Heart right ventricle (tissue), 16 donors: ENCODE data around the gene RAB3IL1. TPM values are rescaled to one million over a fixed set of nuclear protein-coding genes. Genes with fewer than 3 reads are reported as not detected.

Experiments
- ATAC-seq, 8 donors: fragments of 200-7000 bp; cut with Tn5 transposase; one replicate each; pipeline ENCODE4 v1.9.1; 2020; ENCODE audit warnings: mild to moderate bottlenecking in 8 of 8, moderate library complexity in 8 of 8, moderate number of reproducible peaks in 1 of 8
- DNase-seq, 2 donors: peaks; one replicate each; pipeline ENCODE4 v3.0.0-alpha.2; 2020
- H3K27ac ChIP-seq, 10 donors: fragments of 200-600 bp; sonication (generic) in 2 of 10; one replicate each; pipeline versions ENCODE4 v1.5.0 to v1.8.0; 2020 to 2022; ENCODE audit warnings: mild to moderate bottlenecking in 3 of 10
- H3K27me3 ChIP-seq, 7 donors: fragments of 200-600 bp; one replicate each; pipeline ENCODE4 v1.8.0; 2021 to 2022; ENCODE audit warnings: mild to moderate bottlenecking in 2 of 7
- H3K36me3 ChIP-seq, 9 donors: fragments of 200-600 bp; sonication (generic) in 1 of 9; one replicate each; pipeline versions ENCODE4 v1.5.0 to v1.8.0; 2020 to 2022; ENCODE audit warnings: mild to moderate bottlenecking in 2 of 9
- H3K4me1 ChIP-seq, 9 donors: fragments of 200-600 bp; sonication (generic) in 1 of 9; one replicate each; pipeline versions ENCODE4 v1.5.0 to v1.8.0; 2020 to 2022; ENCODE audit warnings: mild to moderate bottlenecking in 4 of 9
- H3K4me3 ChIP-seq, 10 donors: fragments of 200-600 bp; sonication (generic) in 2 of 10; one replicate each; pipeline versions ENCODE4 v1.5.0 to v1.8.0; 2020 to 2022; ENCODE audit warnings: mild to moderate bottlenecking in 7 of 10, moderate library complexity in 2 of 10
- H3K9me3 ChIP-seq, 11 donors: fragments of 200-600 bp in 10 of 11; sonication (generic) in 2 of 11; one replicate each; pipeline versions ENCODE4 v1.5.0 to v1.8.0; 2013 to 2022; ENCODE audit warnings: mild to moderate bottlenecking in 2 of 11, control low read depth in 1 of 11, moderate library complexity in 1 of 11
- WGBS, 2 donors: extraction: QIAGEN DNeasy Blood & Tissue Kit; methylation state at CpG; one replicate each; pipeline ENCODE4 v1.1.7; 2013; ENCODE audit warnings: inconsistent platforms in 1 of 2; 5-methylcytosine and 5-hydroxymethylcytosine counted together
- intact Hi-C, 10 donors: fragments of 100-400 bp; cut with DNase I; formaldehyde crosslinking; loops; one replicate each; pipeline versions ENCODE4 v1.11.1 to v1.14.2; 2022
- polyA plus RNA-seq, 2 donors: library from polyadenylated mRNA; stranded (reverse); fragments of 200-250 nt; gene quantifications; one replicate each; pipeline ENCODE4 v1.2.3, GENCODE V29; 2013
- total RNA-seq, 10 donors: library from RNA; stranded (reverse); fragmentation: NEBNext Ultra II Directional in 3 of 10; extraction: Animal tissue kit (Norgen Biotek cat#: 25700) in 3 of 10; gene quantifications; one replicate each; pipeline versions ENCODE4 v1.2.1 to v1.2.4, GENCODE V29; 2021 to 2023
- TF ChIP-seq, protein P1 (sequence below), 9 donors: fragments of 200-600 bp; sonication (generic) in 2 of 9; IDR thresholded peaks; one replicate each; pipeline versions ENCODE4 v1.5.0 to v1.8.0; 2021 to 2022; ENCODE audit warnings: antibody characterized with exemption in 9 of 9, mild to moderate bottlenecking in 5 of 9, moderate library complexity in 1 of 9
- donor health status: Arrhythmogenic right ventricular cardiomyopathy.
- donor health status: ischemic (EF 13 %, LVEDD 7.1; RV severe dilation, severe dysfunction).
- donor health status: healthy with polysubstance abuse.
- donor health status: DM: no; HTN: yes; CAD: no.
- donor health status: DM: no; HTN: no; CAD: no.
- donor health status: ischemic (EF 25% LVEDD 6.9; RV normal size, moderate dysfunction).
- donor health status: ischemic (EF 25% LVEDD 5.7; RV mildly dilated, moderate dysfunction).
- donor health status: healthy.
- donor health status: DM: yes; HTN: yes; CAD: no.
- donor health status: Ischemic cardiomyopathy.
- donor health status: ischemic (EF 35%, LVEDD 5.7; RV mildly dilated, moderate dysfunction).
- donor health status: nonischemic (EF 11% LVEDD 7.7; RV severe dilation, severe dysfunction).
- donor health status: DM: yes; HTN: yes; CAD: no.
- donor health status: PGD.
- donor health status: ischemic (EF 29% LVEDD 5.4; RV normal size, mild dysfunction).
- donor health status: nonischemic (EF 23%, LVEDD 6.1; RV moderate dilation, normal function).

Gene RAB3IL1
- total and polyA plus RNA-seq, 12 donors = 3.7 to 11.1 (median 7.5) TPM

GRCh38 chr11:61901397-61901796 is 16.0 kb downstream of the RAB3IL1 start:
- H3K4me1 ChIP-seq = peaks cover 0 to 22% (median 7%) of the 10 kb centered on the region in 9 donors
- no peak overlapping the region for H3K4me3 ChIP-seq
- no peak overlapping the region for H3K27ac ChIP-seq
- intact Hi-C loops = loop anchor here in 1 of 10 donors (5.0 kb wide), 1 partner anchor 46 kb away; no protein-coding TSS in a partner anchor
- DNase-seq (no peak), ATAC-seq (no peak)
- TF ChIP-seq, protein P1, sequence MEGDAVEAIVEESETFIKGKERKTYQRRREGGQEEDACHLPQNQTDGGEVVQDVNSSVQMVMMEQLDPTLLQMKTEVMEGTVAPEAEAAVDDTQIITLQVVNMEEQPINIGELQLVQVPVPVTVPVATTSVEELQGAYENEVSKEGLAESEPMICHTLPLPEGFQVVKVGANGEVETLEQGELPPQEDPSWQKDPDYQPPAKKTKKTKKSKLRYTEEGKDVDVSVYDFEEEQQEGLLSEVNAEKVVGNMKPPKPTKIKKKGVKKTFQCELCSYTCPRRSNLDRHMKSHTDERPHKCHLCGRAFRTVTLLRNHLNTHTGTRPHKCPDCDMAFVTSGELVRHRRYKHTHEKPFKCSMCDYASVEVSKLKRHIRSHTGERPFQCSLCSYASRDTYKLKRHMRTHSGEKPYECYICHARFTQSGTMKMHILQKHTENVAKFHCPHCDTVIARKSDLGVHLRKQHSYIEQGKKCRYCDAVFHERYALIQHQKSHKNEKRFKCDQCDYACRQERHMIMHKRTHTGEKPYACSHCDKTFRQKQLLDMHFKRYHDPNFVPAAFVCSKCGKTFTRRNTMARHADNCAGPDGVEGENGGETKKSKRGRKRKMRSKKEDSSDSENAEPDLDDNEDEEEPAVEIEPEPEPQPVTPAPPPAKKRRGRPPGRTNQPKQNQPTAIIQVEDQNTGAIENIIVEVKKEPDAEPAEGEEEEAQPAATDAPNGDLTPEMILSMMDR (IDR thresholded peaks at IDR 0.05) = no peak
- WGBS, 2 donors = 88 to 93% methylated on average over 10 of the region's 10 CpGs
- peaks cover 0 to 77% (median 7%) of the 10 kb centered on the region in 9 donors for H3K36me3 ChIP-seq
- no peaks in the 10 kb centered on the region for H3K27me3 ChIP-seq
- no peaks in the 10 kb centered on the region for H3K9me3 ChIP-seq

GRCh38 chr11:61900251-61900650 is 17.1 kb downstream of the RAB3IL1 start:
- Histone ChIP-seq H3K36me3 (peaks cover 0 to 70% (median 7%) of the 10 kb centered on the region in 9 donors), H3K27me3 (no peaks in the 10 kb centered on the region), H3K27ac (peak overlapping the region in 1 of 10 donors; percentile 61), H3K4me1 (peaks cover 0 to 22% (median 9%) of the 10 kb centered on the region in 9 donors), H3K9me3 (no peaks in the 10 kb centered on the region), H3K4me3 (no peak overlapping the region)
- DNase-seq = no peak
- intact Hi-C loops = loop anchor here in 1 of 10 donors (5.0 kb wide), 1 partner anchor 47 kb away; no protein-coding TSS in a partner anchor
- no peak for ATAC-seq
- TF ChIP-seq, protein P1 (IDR thresholded peaks at IDR 0.05) = no peak
- WGBS, 2 donors = 92 to 96% methylated on average over 17 of the region's 17 CpGs

DNA sequence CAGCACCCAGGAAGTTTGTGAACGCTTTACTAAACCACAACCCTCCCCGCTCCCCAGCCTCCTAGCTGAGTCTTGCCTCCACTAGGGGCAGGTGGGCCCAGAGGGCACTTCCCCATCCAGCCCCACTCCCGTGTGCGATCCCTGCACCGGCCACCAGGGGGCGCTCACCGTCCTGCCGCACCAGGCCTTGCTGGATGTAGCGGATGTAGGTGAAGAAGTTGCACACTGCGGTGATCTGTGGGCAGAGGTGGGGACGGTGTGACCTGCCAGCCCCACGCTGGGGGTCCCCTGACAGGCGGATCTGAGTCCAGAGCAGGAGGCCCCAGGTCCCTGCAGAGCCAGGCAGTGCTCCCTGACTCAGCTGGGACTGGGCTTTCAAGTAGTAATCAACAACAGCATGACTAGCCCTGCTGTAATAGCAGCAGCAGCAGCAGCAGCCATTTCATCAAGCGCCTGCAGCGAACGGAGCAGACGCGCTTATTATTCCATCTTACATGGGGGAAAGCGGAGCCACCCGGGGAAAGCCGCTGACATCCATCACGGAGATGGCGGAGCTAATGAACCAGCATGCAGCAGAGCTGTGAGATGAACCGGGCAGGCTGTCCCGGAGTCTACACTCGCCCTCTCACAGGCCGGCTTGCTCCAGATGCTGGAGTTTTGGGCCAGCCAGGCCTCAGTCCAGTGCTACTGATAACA is 18.1 kb downstream of the RAB3IL1 start:
- peak; percentile 84 to 88 for DNase-seq
- intact Hi-C loops = loop anchor here (1.0 to 10.0 kb wide), 10 partner anchors 48 to 210 kb away; no protein-coding TSS in a partner anchor
- Histone ChIP-seq H3K9me3 (no peaks in the 10 kb centered on the region), H3K27ac (peak overlapping the region in 6 of 10 donors; percentile 2 to 61 (median 42)), H3K36me3 (peaks cover 0 to 62% (median 7%) of the 10 kb centered on the region in 9 donors), H3K4me1 (peaks cover 0 to 22% (median 10%) of the 10 kb centered on the region in 9 donors), H3K4me3 (no peak overlapping the region), H3K27me3 (no peaks in the 10 kb centered on the region)
- WGBS, 2 donors = 41 to 46% methylated on average over 27 of the region's 27 CpGs
- TF ChIP-seq, protein P1 (IDR thresholded peaks at IDR 0.05) = peak; percentile 98 to 100 (median 100)
- peak; percentile 67 to 87 (median 82) for ATAC-seq

DNA sequence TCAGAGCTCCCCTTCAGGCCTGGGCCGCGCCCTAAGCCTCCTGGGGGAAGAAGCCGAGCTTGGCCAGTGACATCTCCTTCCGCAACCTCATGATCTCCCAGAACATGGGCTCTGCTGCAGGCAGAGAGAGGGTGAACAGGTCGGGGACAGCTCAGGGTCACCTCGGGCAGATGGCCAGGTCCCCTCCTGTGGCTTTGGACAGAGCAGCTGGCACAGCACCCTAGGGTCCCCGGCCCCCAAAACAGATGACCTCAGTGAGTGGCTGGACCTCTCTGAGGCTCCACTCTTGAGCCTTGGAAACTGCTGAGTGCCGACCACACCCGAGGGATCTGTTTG is 19.2 kb downstream of the RAB3IL1 start:
- DNase-seq (no peak), ATAC-seq (peak in 2 of 8 donors; percentile 7 to 14)
- 85 to 90% methylated on average over 9 of the region's 9 CpGs for WGBS, 2 donors
- Histone ChIP-seq H3K27ac (peak overlapping the region in 6 of 10 donors; percentile 5 to 55 (median 31)), H3K9me3 (no peaks in the 10 kb centered on the region), H3K27me3 (no peaks in the 10 kb centered on the region), H3K36me3 (peaks cover 0 to 56% (median 0%) of the 10 kb centered on the region in 9 donors), H3K4me3 (no peak overlapping the region), H3K4me1 (peaks cover 0 to 23% (median 10%) of the 10 kb centered on the region in 9 donors)
- intact Hi-C loops = loop anchor here (1.0 to 10.0 kb wide), 9 partner anchors 49 to 211 kb away; no protein-coding TSS in a partner anchor
- TF ChIP-seq, protein P1 (IDR thresholded peaks at IDR 0.05) = no peak
